ENCODE results near the gene C2CD2. TPM values are rescaled to one million over a fixed set of nuclear protein-coding genes. Genes with fewer than 3 reads are reported as not detected.

C2CD2 gene
- total RNA-seq, 1 donor from 2014 or later: 45.0 TPM

- DNase-seq (ENCODE audit: low spot score in 2 of 2): no peak
- Histone ChIP-seq H3K27me3 (no peaks in the 10 kb centered on the region), H3K4me1 (no peaks in the 10 kb centered on the region), H3K36me3 (peaks cover 0 to 17% of the 10 kb centered on the region in 2 donors), H3K4me3 (no peak overlapping the region), H3K9me3 (no peaks in the 10 kb centered on the region), H3K27ac (no peak overlapping the region)
- TF ChIP-seq, protein P1, sequence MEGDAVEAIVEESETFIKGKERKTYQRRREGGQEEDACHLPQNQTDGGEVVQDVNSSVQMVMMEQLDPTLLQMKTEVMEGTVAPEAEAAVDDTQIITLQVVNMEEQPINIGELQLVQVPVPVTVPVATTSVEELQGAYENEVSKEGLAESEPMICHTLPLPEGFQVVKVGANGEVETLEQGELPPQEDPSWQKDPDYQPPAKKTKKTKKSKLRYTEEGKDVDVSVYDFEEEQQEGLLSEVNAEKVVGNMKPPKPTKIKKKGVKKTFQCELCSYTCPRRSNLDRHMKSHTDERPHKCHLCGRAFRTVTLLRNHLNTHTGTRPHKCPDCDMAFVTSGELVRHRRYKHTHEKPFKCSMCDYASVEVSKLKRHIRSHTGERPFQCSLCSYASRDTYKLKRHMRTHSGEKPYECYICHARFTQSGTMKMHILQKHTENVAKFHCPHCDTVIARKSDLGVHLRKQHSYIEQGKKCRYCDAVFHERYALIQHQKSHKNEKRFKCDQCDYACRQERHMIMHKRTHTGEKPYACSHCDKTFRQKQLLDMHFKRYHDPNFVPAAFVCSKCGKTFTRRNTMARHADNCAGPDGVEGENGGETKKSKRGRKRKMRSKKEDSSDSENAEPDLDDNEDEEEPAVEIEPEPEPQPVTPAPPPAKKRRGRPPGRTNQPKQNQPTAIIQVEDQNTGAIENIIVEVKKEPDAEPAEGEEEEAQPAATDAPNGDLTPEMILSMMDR (IDR thresholded peaks at IDR 0.05): no peak
- intact Hi-C loops (cut with DNase I): no loop called here
Observed at GRCh38 chr21:41850085-41850484, 103.7 kb downstream of the C2CD2 start.

DNA sequence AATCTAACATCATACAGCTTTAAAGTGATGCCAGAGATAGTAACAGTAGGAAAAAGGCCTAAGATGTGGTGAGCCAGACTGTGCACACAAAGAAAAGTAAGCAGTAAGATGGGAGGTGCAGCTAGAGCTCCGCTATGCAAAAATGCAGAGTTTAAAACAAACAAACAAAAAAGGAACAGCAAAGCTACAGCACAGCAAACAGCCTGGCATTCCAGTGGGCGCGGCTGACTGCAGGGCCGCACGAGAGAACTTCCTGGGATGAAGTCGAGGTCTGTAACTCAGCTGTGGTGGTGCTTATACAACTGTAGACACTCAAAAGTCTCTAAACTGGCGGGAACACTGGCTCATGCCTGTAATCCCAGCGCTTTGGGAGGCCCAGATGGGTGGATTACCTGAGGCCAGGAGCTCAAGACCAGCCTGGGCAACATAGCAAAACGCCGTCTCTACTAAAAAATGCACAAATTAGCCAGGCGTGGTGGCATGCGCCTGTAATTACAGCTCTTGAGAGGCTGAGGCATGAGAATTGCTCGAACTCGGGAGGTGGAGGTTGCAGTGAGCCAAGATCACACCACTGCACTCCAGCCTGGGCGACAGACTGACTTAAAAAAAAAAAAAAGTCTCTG, 104.7 kb downstream of the C2CD2 start:
- Histone ChIP-seq H3K36me3 (peaks cover 0 to 8% of the 10 kb centered on the region in 2 donors), H3K27me3 (no peaks in the 10 kb centered on the region), H3K4me3 (no peak overlapping the region), H3K27ac (no peak overlapping the region), H3K9me3 (no peaks in the 10 kb centered on the region), H3K4me1 (no peaks in the 10 kb centered on the region)
- TF ChIP-seq, protein P1 (IDR thresholded peaks at IDR 0.05): no peak
- DNase-seq (ENCODE audit: low spot score in 2 of 2): no peak
- intact Hi-C loops (cut with DNase I): no loop called here

GRCh38 chr21:41848533-41848932, 105.3 kb downstream of the C2CD2 start:
- Histone ChIP-seq H3K4me3 (no peak overlapping the region), H3K9me3 (no peaks in the 10 kb centered on the region), H3K36me3 (peaks cover 0 to 6% of the 10 kb centered on the region in 2 donors), H3K27me3 (no peaks in the 10 kb centered on the region), H3K27ac (no peak overlapping the region), H3K4me1 (no peaks in the 10 kb centered on the region)
- intact Hi-C loops (cut with DNase I): no loop called here
- TF ChIP-seq, protein P1 (IDR thresholded peaks at IDR 0.05): no peak
- DNase-seq (ENCODE audit: low spot score in 2 of 2): no peak

- Histone ChIP-seq H3K27me3 (no peaks in the 10 kb centered on the region), H3K36me3 (peaks cover 0 to 3% of the 10 kb centered on the region in 2 donors), H3K4me1 (no peaks in the 10 kb centered on the region), H3K4me3 (no peak overlapping the region), H3K9me3 (no peaks in the 10 kb centered on the region), H3K27ac (no peak overlapping the region)
- intact Hi-C loops (cut with DNase I): no loop called here
- TF ChIP-seq, protein P1 (IDR thresholded peaks at IDR 0.05): no peak
- no peak for DNase-seq (ENCODE audit: low spot score in 2 of 2)
Observed at GRCh38 chr21:41847066-41847804, 106.6 kb downstream of the C2CD2 start.

DNA sequence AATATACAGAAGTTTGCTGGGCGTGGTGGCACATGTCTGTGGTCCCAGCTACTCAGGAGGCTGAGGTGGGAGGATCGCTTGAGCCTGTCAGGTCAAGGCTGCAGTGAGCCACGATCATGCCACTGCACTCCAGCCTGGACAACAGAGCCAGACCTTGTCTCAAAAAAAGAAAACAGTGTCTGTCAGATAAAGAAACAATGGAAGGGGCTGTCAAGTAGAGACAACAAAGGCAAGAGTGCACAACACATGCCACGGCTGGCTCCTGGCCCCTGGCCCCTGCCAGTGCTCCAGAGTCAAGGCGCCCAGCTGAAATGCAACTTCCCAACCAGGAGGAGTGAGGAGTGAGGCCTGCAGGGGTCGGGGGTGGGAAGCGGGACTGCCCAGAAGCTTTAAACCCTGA, 107.3 kb downstream of the C2CD2 start:
- no peak overlapping the region for H3K27ac ChIP-seq
- intact Hi-C loops (cut with DNase I): no loop called here
- TF ChIP-seq, protein P1 (IDR thresholded peaks at IDR 0.05): no peak
- H3K4me3 ChIP-seq: no peak overlapping the region
- H3K36me3 ChIP-seq: peaks cover 0 to 3% of the 10 kb centered on the region in 2 donors
- H3K4me1 ChIP-seq: no peaks in the 10 kb centered on the region
- no peaks in the 10 kb centered on the region for H3K9me3 ChIP-seq
- no peaks in the 10 kb centered on the region for H3K27me3 ChIP-seq
- DNase-seq (ENCODE audit: low spot score in 2 of 2): no peak

All from ascending aorta (tissue), 2 donors.